Transverse colon (tissue), 4 donors: Measurements from ENCODE around the gene ATOX1.
A peak's percentile ranks its signal among the peaks of the same experiment; 100 is the strongest.

ENCODE experiments used
- EP300 ChIP-seq: sonication (generic); formaldehyde crosslinking; IDR thresholded peaks from one replicate; pipeline ENCODE4 v1.6.1; 2017; ENCODE audit warnings: antibody characterized with exemption, low read depth
- POLR2A ChIP-seq: fragments of 450-650 bp; IDR thresholded peaks from one replicate; pipeline ENCODE4 v1.6.1; 2016; ENCODE audit warnings: antibody characterized with exemption, mild to moderate bottlenecking, moderate library complexity
- POLR2AphosphoS5 ChIP-seq, 3 donors: sonication (generic); formaldehyde crosslinking; IDR thresholded peaks; one replicate each; pipeline ENCODE4 v1.6.1; 2016; ENCODE audit warnings: antibody characterized with exemption in 3 of 3
- TF ChIP-seq, protein P1 (sequence below), 5 experiments: fragments of 200-600 bp in 3 of 5; fragments of 450-650 bp in 2 of 5; sonication (generic) in 3 of 5; IDR thresholded peaks; 1 replicate in 2 of 5; 2 replicates in 3 of 5; pipeline ENCODE4 v1.5.1; 2016 to 2017; ENCODE audit warnings: antibody characterized with exemption in 5 of 5, inconsistent platforms in 3 of 5, mild to moderate bottlenecking in 2 of 5, moderate library complexity in 1 of 5

DNA sequence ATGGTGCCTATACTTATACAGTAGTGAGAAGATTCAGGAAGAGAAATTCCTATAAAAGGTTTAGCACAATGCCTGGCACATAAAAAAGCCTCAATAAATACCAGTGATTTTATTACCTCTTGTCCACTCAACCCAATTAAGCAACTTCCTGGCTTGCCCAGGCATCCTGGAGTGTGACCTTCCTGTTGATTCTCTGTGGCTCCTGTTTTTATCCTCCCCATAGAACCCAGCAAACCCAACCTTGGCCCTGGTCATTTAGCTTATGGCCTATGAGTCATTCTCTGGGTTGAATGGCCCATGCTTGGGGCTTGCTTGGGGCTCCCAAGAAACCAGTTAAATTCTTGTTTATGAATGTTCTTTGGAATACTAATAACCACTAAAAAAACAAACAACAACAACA, 50.3 kb downstream of the ATOX1 start:
- TF ChIP-seq, protein P1, sequence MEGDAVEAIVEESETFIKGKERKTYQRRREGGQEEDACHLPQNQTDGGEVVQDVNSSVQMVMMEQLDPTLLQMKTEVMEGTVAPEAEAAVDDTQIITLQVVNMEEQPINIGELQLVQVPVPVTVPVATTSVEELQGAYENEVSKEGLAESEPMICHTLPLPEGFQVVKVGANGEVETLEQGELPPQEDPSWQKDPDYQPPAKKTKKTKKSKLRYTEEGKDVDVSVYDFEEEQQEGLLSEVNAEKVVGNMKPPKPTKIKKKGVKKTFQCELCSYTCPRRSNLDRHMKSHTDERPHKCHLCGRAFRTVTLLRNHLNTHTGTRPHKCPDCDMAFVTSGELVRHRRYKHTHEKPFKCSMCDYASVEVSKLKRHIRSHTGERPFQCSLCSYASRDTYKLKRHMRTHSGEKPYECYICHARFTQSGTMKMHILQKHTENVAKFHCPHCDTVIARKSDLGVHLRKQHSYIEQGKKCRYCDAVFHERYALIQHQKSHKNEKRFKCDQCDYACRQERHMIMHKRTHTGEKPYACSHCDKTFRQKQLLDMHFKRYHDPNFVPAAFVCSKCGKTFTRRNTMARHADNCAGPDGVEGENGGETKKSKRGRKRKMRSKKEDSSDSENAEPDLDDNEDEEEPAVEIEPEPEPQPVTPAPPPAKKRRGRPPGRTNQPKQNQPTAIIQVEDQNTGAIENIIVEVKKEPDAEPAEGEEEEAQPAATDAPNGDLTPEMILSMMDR (IDR thresholded peaks at IDR 0.05), result no peak
- TF ChIP-seq POLR2A (no peak), POLR2AphosphoS5 (IDR thresholded peaks at IDR 0.05) (peak in 1 of 3 donors; percentile 9), EP300 (no peak)
